GM23338 (cell line): ENCODE measurements around the gene RGS3. TPM values are rescaled to one million over a fixed set of nuclear protein-coding genes. Genes with fewer than 3 reads are reported as not detected.

Experiments used
- ATAC-seq: fragments of 200-7000 bp; cut with Tn5 transposase; 3 replicates; pipeline ENCODE4 v1.9.1; 2020
- DNase-seq: peaks from one replicate; pipeline ENCODE4 v3.0.0-alpha.2; 2015; ENCODE audit warnings: low spot score
- H2AFZ ChIP-seq: fragments of 200-600 bp; sonication (generic); 2 replicates; pipeline ENCODE4 v1.8.0; 2016; ENCODE audit warnings: antibody characterized with exemption, mild to moderate bottlenecking, moderate library complexity
- H3F3A ChIP-seq: fragments of 200-600 bp; sonication (generic); replicated peaks from 2 replicates; pipeline ENCODE4 v1.8.0; 2017; ENCODE audit warnings: antibody characterized with exemption, mixed run types, low read depth
- H3K27ac ChIP-seq: fragments of 200-600 bp; sonication (generic); 2 replicates; pipeline ENCODE4 v1.6.1; 2016; ENCODE audit warnings: low read depth
- H3K27me3 ChIP-seq: fragments of 200-600 bp; sonication (generic); 2 replicates; pipeline ENCODE4 v1.8.0; 2016; ENCODE audit warnings: mild to moderate bottlenecking, mixed run types, moderate library complexity; ENCODE audit not compliant: insufficient read depth
- H3K36me3 ChIP-seq: fragments of 200-600 bp; sonication (generic); 2 replicates; pipeline ENCODE4 v1.8.0; 2016; ENCODE audit warnings: mild to moderate bottlenecking; ENCODE audit not compliant: insufficient read depth
- H3K4me1 ChIP-seq: fragments of 200-600 bp; sonication (generic); 2 replicates; pipeline ENCODE4 v1.8.0; 2016; ENCODE audit warnings: mild to moderate bottlenecking, moderate library complexity; ENCODE audit not compliant: insufficient read depth
- H3K4me2 ChIP-seq: fragments of 200-600 bp; sonication (generic); 2 replicates; pipeline ENCODE4 v1.7.1; 2017; ENCODE audit warnings: mixed run types
- H3K4me3 ChIP-seq: fragments of 200-600 bp; sonication (generic); 2 replicates; pipeline ENCODE4 v1.6.1; 2016; ENCODE audit warnings: mixed run types
- H3K79me2 ChIP-seq: fragments of 200-600 bp; sonication (generic); replicated peaks from 2 replicates; pipeline ENCODE4 v1.8.0; 2017; ENCODE audit warnings: mild to moderate bottlenecking; ENCODE audit not compliant: insufficient read depth
- H3K9me2 ChIP-seq: fragments of 200-600 bp; sonication (generic); 2 replicates; pipeline ENCODE4 v1.8.0; 2017; ENCODE audit not compliant: insufficient read depth
- H4K20me1 ChIP-seq: fragments of 200-600 bp; sonication (generic); replicated peaks from 2 replicates; pipeline ENCODE4 v1.8.0; 2017; ENCODE audit warnings: mild to moderate bottlenecking; ENCODE audit not compliant: insufficient read depth
- H3K27ac Mint-ChIP-seq: 2 replicates; pipeline ENCODE4 v1.8.0; 2020; ENCODE audit warnings: inconsistent platforms, mild to moderate bottlenecking, moderate library complexity, mixed read lengths
- H3K27me3 Mint-ChIP-seq: 3 replicates; pipeline ENCODE4 v1.8.0; 2022; ENCODE audit warnings: low read depth, mild to moderate bottlenecking, moderate library complexity, mixed read lengths, inconsistent platforms; ENCODE audit not compliant: insufficient read depth, poor library complexity
- H3K36me3 Mint-ChIP-seq: 3 replicates; pipeline ENCODE4 v1.8.0; 2021; ENCODE audit warnings: low read depth, mild to moderate bottlenecking, inconsistent platforms, moderate library complexity, mixed read lengths
- H3K4me1 Mint-ChIP-seq: 3 replicates; pipeline ENCODE4 v1.8.0; 2020; ENCODE audit warnings: mild to moderate bottlenecking, inconsistent platforms, mixed read lengths
- H3K4me3 Mint-ChIP-seq: 3 replicates; pipeline ENCODE4 v1.8.0; 2021; ENCODE audit warnings: moderate library complexity, mild to moderate bottlenecking, inconsistent platforms, mixed read lengths
- H3K9me3 Mint-ChIP-seq: 3 replicates; pipeline ENCODE4 v1.8.0; 2020; ENCODE audit warnings: moderate library complexity, mild to moderate bottlenecking, inconsistent platforms, mixed read lengths
- CTCF ChIP-seq, 2 experiments: fragments of 200-600 bp in 1 of 2; sonication (generic) in 1 of 2; conservative IDR thresholded peaks; 2 replicates each; pipeline versions ENCODE4 v1.5.1 to v1.6.1; 2016 to 2017; ENCODE audit warnings: antibody characterized with exemption in 2 of 2, low read depth in 2 of 2, mild to moderate bottlenecking in 2 of 2, moderate library complexity in 1 of 2
- ETS1 ChIP-seq: IDR thresholded peaks from 2 replicates; pipeline ENCODE4 v1.6.1; 2016; ENCODE audit warnings: antibody characterized with exemption
- EZH2 ChIP-seq: fragments of 200-600 bp; sonication (generic); IDR thresholded peaks from one replicate; pipeline ENCODE4 v1.8.0; 2017; ENCODE audit warnings: antibody characterized with exemption, mild to moderate bottlenecking, low read depth; ENCODE audit not compliant: unreplicated experiment
- EZH2phosphoT487 ChIP-seq: fragments of 200-600 bp; sonication (generic); IDR thresholded peaks from one replicate; pipeline ENCODE4 v1.8.1; 2018; ENCODE audit warnings: antibody characterized with exemption; ENCODE audit not compliant: unreplicated experiment
- JUNB ChIP-seq: IDR thresholded peaks from one replicate; pipeline ENCODE4 v1.6.1; 2016; ENCODE audit warnings: antibody characterized with exemption; ENCODE audit not compliant: unreplicated experiment
- NANOG ChIP-seq: IDR thresholded peaks from 2 replicates; pipeline ENCODE4 v1.6.1; 2016; ENCODE audit warnings: antibody characterized with exemption, borderline replicate concordance
- POLR2AphosphoS5 ChIP-seq: IDR thresholded peaks from 2 replicates; pipeline ENCODE4 v1.6.1; 2016; ENCODE audit warnings: antibody characterized with exemption, low read depth
- STAT1 ChIP-seq: IDR thresholded peaks from one replicate; pipeline ENCODE4 v1.6.1; 2016; ENCODE audit warnings: antibody characterized with exemption; ENCODE audit not compliant: unreplicated experiment
- ZNF114 ChIP-seq: fragments of 250-450 bp; sonication (Bioruptor Pico); IDR thresholded peaks from 2 replicates; pipeline ENCODE4 v1.5.0; 2020; ENCODE audit warnings: mild to moderate bottlenecking, moderate library complexity
- ZNF331 ChIP-seq: fragments of 250-450 bp; sonication (Bioruptor Pico); IDR thresholded peaks from 2 replicates; pipeline ENCODE4 v1.5.0; 2020; ENCODE audit warnings: low read depth, mild to moderate bottlenecking, moderate library complexity
- polyA plus RNA-seq: library from polyadenylated mRNA; unstranded; fragments of >200 nt; fragmentation: Nextera tagmentation; extraction: Ambion mirVana; gene quantifications from 2 replicates; pipeline ENCODE4 v1.2.1, GENCODE V29; 2016
- total RNA-seq: library from RNA; depleted of rRNA; stranded (reverse); fragments of >200 nt; shearing (Covaris generic); gene quantifications from 2 replicates; pipeline ENCODE4 v1.2.3, GENCODE V29; 2014
- TF ChIP-seq, protein P1 (sequence below): IDR thresholded peaks from one replicate; pipeline ENCODE4 v1.6.1; 2018; ENCODE audit warnings: antibody characterized with exemption; ENCODE audit not compliant: unreplicated experiment

RGS3 gene
- total and polyA plus RNA-seq, 2 experiments from 2014 or later, result 14.2 to 24.3 TPM

DNA sequence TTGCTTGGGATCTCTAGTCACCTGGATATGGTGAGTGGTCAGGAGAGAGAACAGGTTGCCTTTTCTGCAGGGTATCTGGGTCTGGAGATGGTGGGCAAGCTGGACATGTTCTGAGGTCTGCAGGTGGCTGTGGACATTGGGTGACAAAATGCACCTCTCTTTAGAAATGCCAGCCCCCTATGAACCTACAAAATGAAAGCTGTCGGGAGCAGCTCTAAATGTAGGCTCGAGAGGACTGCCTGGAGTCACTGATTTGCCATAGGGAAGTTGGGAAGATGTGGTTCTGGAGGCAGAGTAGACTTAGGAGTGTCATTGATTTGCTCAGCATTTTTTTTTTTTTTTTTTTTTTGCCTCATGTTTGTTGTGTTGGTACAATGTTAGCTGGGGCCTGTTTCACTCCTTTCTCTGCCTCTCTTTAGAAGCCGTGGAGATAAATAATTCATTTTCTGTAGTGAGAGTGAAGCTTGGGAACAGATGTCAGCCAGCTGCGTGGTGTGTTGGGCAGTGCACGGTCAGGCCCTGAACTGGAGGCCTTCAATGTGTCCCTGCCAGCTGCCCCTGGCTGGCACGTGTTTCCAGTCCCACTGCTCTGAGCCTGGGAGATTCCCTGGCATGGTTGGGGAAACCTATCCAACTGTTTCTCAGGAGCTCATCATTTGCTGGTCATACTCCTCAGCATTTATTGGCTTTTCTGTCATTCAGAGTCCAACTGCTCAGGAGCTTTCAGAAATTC, 5.4 kb downstream of the RGS3 start:
- Mint-ChIP-seq H3K27ac (no peak overlapping the region), H3K4me3 (no peak overlapping the region), H3K9me3 (0 out of 3 replicates have a peak, but pooled peaks cover 3% of the 10 kb centered on the region), H3K27me3 (peaks cover 11% of the 10 kb centered on the region), H3K36me3 (peaks cover 5% of the 10 kb centered on the region; the same call in 1 of the 3 replicates), H3K4me1 (peaks cover 18% of the 10 kb centered on the region)
- Histone ChIP-seq H3K4me2 (no peak overlapping the region), H3F3A (no peaks in the 10 kb centered on the region), H3K79me2 (no peaks in the 10 kb centered on the region), H3K27ac (no peak overlapping the region), H3K9me2 (no peaks in the 10 kb centered on the region), H3K4me3 (no peak overlapping the region), H4K20me1 (no peaks in the 10 kb centered on the region), H3K27me3 (peaks cover 13% of the 10 kb centered on the region), H3K36me3 (no peaks in the 10 kb centered on the region), H3K4me1 (peaks cover 15% of the 10 kb centered on the region), H2AFZ (no peak overlapping the region)
- DNase-seq (no peak), ATAC-seq (no peak)
- TF ChIP-seq NANOG, result no peak
- TF ChIP-seq, protein P1, sequence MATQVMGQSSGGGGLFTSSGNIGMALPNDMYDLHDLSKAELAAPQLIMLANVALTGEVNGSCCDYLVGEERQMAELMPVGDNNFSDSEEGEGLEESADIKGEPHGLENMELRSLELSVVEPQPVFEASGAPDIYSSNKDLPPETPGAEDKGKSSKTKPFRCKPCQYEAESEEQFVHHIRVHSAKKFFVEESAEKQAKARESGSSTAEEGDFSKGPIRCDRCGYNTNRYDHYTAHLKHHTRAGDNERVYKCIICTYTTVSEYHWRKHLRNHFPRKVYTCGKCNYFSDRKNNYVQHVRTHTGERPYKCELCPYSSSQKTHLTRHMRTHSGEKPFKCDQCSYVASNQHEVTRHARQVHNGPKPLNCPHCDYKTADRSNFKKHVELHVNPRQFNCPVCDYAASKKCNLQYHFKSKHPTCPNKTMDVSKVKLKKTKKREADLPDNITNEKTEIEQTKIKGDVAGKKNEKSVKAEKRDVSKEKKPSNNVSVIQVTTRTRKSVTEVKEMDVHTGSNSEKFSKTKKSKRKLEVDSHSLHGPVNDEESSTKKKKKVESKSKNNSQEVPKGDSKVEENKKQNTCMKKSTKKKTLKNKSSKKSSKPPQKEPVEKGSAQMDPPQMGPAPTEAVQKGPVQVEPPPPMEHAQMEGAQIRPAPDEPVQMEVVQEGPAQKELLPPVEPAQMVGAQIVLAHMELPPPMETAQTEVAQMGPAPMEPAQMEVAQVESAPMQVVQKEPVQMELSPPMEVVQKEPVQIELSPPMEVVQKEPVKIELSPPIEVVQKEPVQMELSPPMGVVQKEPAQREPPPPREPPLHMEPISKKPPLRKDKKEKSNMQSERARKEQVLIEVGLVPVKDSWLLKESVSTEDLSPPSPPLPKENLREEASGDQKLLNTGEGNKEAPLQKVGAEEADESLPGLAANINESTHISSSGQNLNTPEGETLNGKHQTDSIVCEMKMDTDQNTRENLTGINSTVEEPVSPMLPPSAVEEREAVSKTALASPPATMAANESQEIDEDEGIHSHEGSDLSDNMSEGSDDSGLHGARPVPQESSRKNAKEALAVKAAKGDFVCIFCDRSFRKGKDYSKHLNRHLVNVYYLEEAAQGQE, result no peak

DNA sequence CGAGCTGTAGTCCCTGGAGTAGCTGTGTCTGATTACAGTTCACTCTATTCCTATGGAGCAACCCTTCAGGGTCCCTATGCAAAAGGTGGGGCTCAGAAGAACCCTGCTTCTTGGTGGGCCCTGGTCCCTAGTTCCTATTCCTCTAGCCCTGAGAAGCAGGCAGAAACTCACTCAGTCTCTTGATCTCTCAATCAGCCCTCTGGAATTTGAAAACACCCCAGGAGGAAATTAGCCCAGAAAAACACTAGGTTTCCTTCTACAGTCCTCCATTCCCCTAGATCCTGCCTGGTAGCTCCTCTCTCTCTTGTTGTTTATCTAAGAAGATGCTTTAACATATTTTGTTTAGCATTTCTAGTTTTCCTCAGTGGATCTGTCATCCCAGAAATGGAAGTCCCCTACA, 7.6 kb downstream of the RGS3 start:
- Histone ChIP-seq H3K4me2 (peak overlapping the region; percentile 53), H3K4me3 (no peak overlapping the region), H3K27me3 (no peaks in the 10 kb centered on the region), H4K20me1 (no peaks in the 10 kb centered on the region), H3K4me1 (peaks cover 6% of the 10 kb centered on the region), H3K36me3 (no peaks in the 10 kb centered on the region), H2AFZ (peak overlapping the region; percentile 29), H3F3A (no peaks in the 10 kb centered on the region), H3K79me2 (no peaks in the 10 kb centered on the region), H3K27ac (no peak overlapping the region), H3K9me2 (no peaks in the 10 kb centered on the region)
- Mint-ChIP-seq H3K36me3 (peaks cover 5% of the 10 kb centered on the region; the same call in 1 of the 3 replicates), H3K4me3 (no peak overlapping the region), H3K4me1 (peaks cover 4% of the 10 kb centered on the region), H3K27me3 (no peaks in the 10 kb centered on the region), H3K27ac (peak overlapping the region; percentile 24), H3K9me3 (0 out of 3 replicates have a peak, but pooled peaks cover 3% of the 10 kb centered on the region)
- DNase-seq, result peak; percentile 24
- ATAC-seq, result peak; percentile 70
- TF ChIP-seq EZH2phosphoT487 (no peak), ZNF331 (CRISPR knock-in tag) (no peak), POLR2AphosphoS5 (no peak), ETS1 (no peak), CTCF (conservative IDR thresholded peaks at IDR 0.05; ENCODE audit: low read depth in 2 of 2) (no peak), JUNB (no peak), STAT1 (no peak), EZH2 (no peak), ZNF114 (CRISPR knock-in tag) (no peak)
- TF ChIP-seq, protein P1, result no peak
